GM23338 (cell line): ENCODE measurements around the gene CD68. TPM values are rescaled to one million over a fixed set of nuclear protein-coding genes. Genes with fewer than 3 reads are reported as not detected.
A peak's percentile ranks its signal among the peaks of the same experiment; 100 is the strongest.

Source experiments
- ATAC-seq: fragments of 200-7000 bp; cut with Tn5 transposase; 3 replicates; pipeline ENCODE4 v1.9.1; 2020
- DNase-seq: peaks from one replicate; pipeline ENCODE4 v3.0.0-alpha.2; 2015; ENCODE audit warnings: low spot score
- H2AFZ ChIP-seq: fragments of 200-600 bp; sonication (generic); 2 replicates; pipeline ENCODE4 v1.8.0; 2016; ENCODE audit warnings: antibody characterized with exemption, mild to moderate bottlenecking, moderate library complexity
- H3F3A ChIP-seq: fragments of 200-600 bp; sonication (generic); replicated peaks from 2 replicates; pipeline ENCODE4 v1.8.0; 2017; ENCODE audit warnings: antibody characterized with exemption, mixed run types, low read depth
- H3K27ac ChIP-seq: fragments of 200-600 bp; sonication (generic); 2 replicates; pipeline ENCODE4 v1.6.1; 2016; ENCODE audit warnings: low read depth
- H3K27me3 ChIP-seq: fragments of 200-600 bp; sonication (generic); 2 replicates; pipeline ENCODE4 v1.8.0; 2016; ENCODE audit warnings: mild to moderate bottlenecking, mixed run types, moderate library complexity; ENCODE audit not compliant: insufficient read depth
- H3K36me3 ChIP-seq: fragments of 200-600 bp; sonication (generic); 2 replicates; pipeline ENCODE4 v1.8.0; 2016; ENCODE audit warnings: mild to moderate bottlenecking; ENCODE audit not compliant: insufficient read depth
- H3K4me1 ChIP-seq: fragments of 200-600 bp; sonication (generic); 2 replicates; pipeline ENCODE4 v1.8.0; 2016; ENCODE audit warnings: mild to moderate bottlenecking, moderate library complexity; ENCODE audit not compliant: insufficient read depth
- H3K4me2 ChIP-seq: fragments of 200-600 bp; sonication (generic); 2 replicates; pipeline ENCODE4 v1.7.1; 2017; ENCODE audit warnings: mixed run types
- H3K4me3 ChIP-seq: fragments of 200-600 bp; sonication (generic); 2 replicates; pipeline ENCODE4 v1.6.1; 2016; ENCODE audit warnings: mixed run types
- H3K79me2 ChIP-seq: fragments of 200-600 bp; sonication (generic); replicated peaks from 2 replicates; pipeline ENCODE4 v1.8.0; 2017; ENCODE audit warnings: mild to moderate bottlenecking; ENCODE audit not compliant: insufficient read depth
- H3K9me2 ChIP-seq: fragments of 200-600 bp; sonication (generic); 2 replicates; pipeline ENCODE4 v1.8.0; 2017; ENCODE audit not compliant: insufficient read depth
- H4K20me1 ChIP-seq: fragments of 200-600 bp; sonication (generic); replicated peaks from 2 replicates; pipeline ENCODE4 v1.8.0; 2017; ENCODE audit warnings: mild to moderate bottlenecking; ENCODE audit not compliant: insufficient read depth
- H3K27ac Mint-ChIP-seq: 2 replicates; pipeline ENCODE4 v1.8.0; 2020; ENCODE audit warnings: inconsistent platforms, mild to moderate bottlenecking, moderate library complexity, mixed read lengths
- H3K27me3 Mint-ChIP-seq: 3 replicates; pipeline ENCODE4 v1.8.0; 2022; ENCODE audit warnings: low read depth, mild to moderate bottlenecking, moderate library complexity, mixed read lengths, inconsistent platforms; ENCODE audit not compliant: insufficient read depth, poor library complexity
- H3K36me3 Mint-ChIP-seq: 3 replicates; pipeline ENCODE4 v1.8.0; 2021; ENCODE audit warnings: low read depth, mild to moderate bottlenecking, inconsistent platforms, moderate library complexity, mixed read lengths
- H3K4me1 Mint-ChIP-seq: 3 replicates; pipeline ENCODE4 v1.8.0; 2020; ENCODE audit warnings: mild to moderate bottlenecking, inconsistent platforms, mixed read lengths
- H3K4me3 Mint-ChIP-seq: 3 replicates; pipeline ENCODE4 v1.8.0; 2021; ENCODE audit warnings: moderate library complexity, mild to moderate bottlenecking, inconsistent platforms, mixed read lengths
- H3K9me3 Mint-ChIP-seq: 3 replicates; pipeline ENCODE4 v1.8.0; 2020; ENCODE audit warnings: moderate library complexity, mild to moderate bottlenecking, inconsistent platforms, mixed read lengths
- CREB1 ChIP-seq: fragments of 250-450 bp; sonication (Bioruptor Pico); IDR thresholded peaks from 2 replicates; pipeline ENCODE4 v1.5.0; 2020; ENCODE audit warnings: low read depth, mild to moderate bottlenecking, moderate library complexity
- CTCF ChIP-seq, 2 experiments: fragments of 200-600 bp in 1 of 2; sonication (generic) in 1 of 2; conservative IDR thresholded peaks; 2 replicates each; pipeline versions ENCODE4 v1.5.1 to v1.6.1; 2016 to 2017; ENCODE audit warnings: antibody characterized with exemption in 2 of 2, low read depth in 2 of 2, mild to moderate bottlenecking in 2 of 2, moderate library complexity in 1 of 2
- ETS1 ChIP-seq: IDR thresholded peaks from 2 replicates; pipeline ENCODE4 v1.6.1; 2016; ENCODE audit warnings: antibody characterized with exemption
- EZH2 ChIP-seq: fragments of 200-600 bp; sonication (generic); IDR thresholded peaks from one replicate; pipeline ENCODE4 v1.8.0; 2017; ENCODE audit warnings: antibody characterized with exemption, mild to moderate bottlenecking, low read depth; ENCODE audit not compliant: unreplicated experiment
- NANOG ChIP-seq: IDR thresholded peaks from 2 replicates; pipeline ENCODE4 v1.6.1; 2016; ENCODE audit warnings: antibody characterized with exemption, borderline replicate concordance
- POLR2AphosphoS5 ChIP-seq: IDR thresholded peaks from 2 replicates; pipeline ENCODE4 v1.6.1; 2016; ENCODE audit warnings: antibody characterized with exemption, low read depth
- REST ChIP-seq: IDR thresholded peaks from one replicate; pipeline ENCODE4 v1.6.1; 2018; ENCODE audit warnings: antibody characterized with exemption; ENCODE audit not compliant: unreplicated experiment
- STAT1 ChIP-seq: IDR thresholded peaks from one replicate; pipeline ENCODE4 v1.6.1; 2016; ENCODE audit warnings: antibody characterized with exemption; ENCODE audit not compliant: unreplicated experiment
- ZNF114 ChIP-seq: fragments of 250-450 bp; sonication (Bioruptor Pico); IDR thresholded peaks from 2 replicates; pipeline ENCODE4 v1.5.0; 2020; ENCODE audit warnings: mild to moderate bottlenecking, moderate library complexity
- ZNF331 ChIP-seq: fragments of 250-450 bp; sonication (Bioruptor Pico); IDR thresholded peaks from 2 replicates; pipeline ENCODE4 v1.5.0; 2020; ENCODE audit warnings: low read depth, mild to moderate bottlenecking, moderate library complexity
- ZNF462 ChIP-seq: fragments of 250-450 bp; sonication (Bioruptor Pico); IDR thresholded peaks from 2 replicates; pipeline ENCODE4 v1.5.0; 2020; ENCODE audit warnings: mild to moderate bottlenecking, moderate library complexity
- polyA plus RNA-seq: library from polyadenylated mRNA; unstranded; fragments of >200 nt; fragmentation: Nextera tagmentation; extraction: Ambion mirVana; gene quantifications from 2 replicates; pipeline ENCODE4 v1.2.1, GENCODE V29; 2016
- total RNA-seq: library from RNA; depleted of rRNA; stranded (reverse); fragments of >200 nt; shearing (Covaris generic); gene quantifications from 2 replicates; pipeline ENCODE4 v1.2.3, GENCODE V29; 2014

The CD68 gene
- total and polyA plus RNA-seq, 2 experiments from 2014 or later = not detected

GRCh38 chr17:7615265-7615747, 35.9 kb downstream of the CD68 start (continued):
- TF ChIP-seq REST (no peak), ETS1 (no peak), ZNF331 (CRISPR knock-in tag) (no peak), CREB1 (no peak), CTCF (conservative IDR thresholded peaks at IDR 0.05; ENCODE audit: low read depth in 2 of 2) (no peak), POLR2AphosphoS5 (no peak; the same call in none of the 2 replicates), EZH2 (no peak), NANOG (no peak), ZNF114 (CRISPR knock-in tag) (no peak)

- no peaks in the 10 kb centered on the region; the same call in 1 of the 2 replicates for H3K27me3 ChIP-seq
- Mint-ChIP-seq H3K4me3 (no peak overlapping the region), H3K27ac (no peak overlapping the region)
Measured at GRCh38 chr17:7618608-7619007, 39.2 kb downstream of the CD68 start.

More at GRCh38 chr17:7618608-7619007, 39.2 kb downstream of the CD68 start:
- ATAC-seq (no peak), DNase-seq (no peak)
- peaks cover 6% of the 10 kb centered on the region for H3K79me2 ChIP-seq
- H3K36me3 Mint-ChIP-seq = no peaks in the 10 kb centered on the region
- H3K27me3 Mint-ChIP-seq = peaks cover 8% of the 10 kb centered on the region
- H3K4me3 ChIP-seq = no peak overlapping the region
- H2AFZ ChIP-seq = peak overlapping the region; percentile 24; the same call in 1 of the 2 replicates
- peaks cover 2% of the 10 kb centered on the region; the same call in 2 of the 3 replicates for H3K4me1 Mint-ChIP-seq
- peaks cover 8% of the 10 kb centered on the region for H3K4me1 ChIP-seq
- no peaks in the 10 kb centered on the region for H3K36me3 ChIP-seq
- no peaks in the 10 kb centered on the region for H4K20me1 ChIP-seq
- no peak overlapping the region for H3K27ac ChIP-seq
- no peak overlapping the region for H3K4me2 ChIP-seq
- H3K9me2 ChIP-seq = no peaks in the 10 kb centered on the region
- H3K9me3 Mint-ChIP-seq = no peaks in the 10 kb centered on the region; the same call in 2 of the 3 replicates
- TF ChIP-seq POLR2AphosphoS5 = no peak
- TF ChIP-seq STAT1 = no peak
- no peak for TF ChIP-seq ZNF331 (CRISPR knock-in tag)
- no peak for TF ChIP-seq NANOG
- no peak for TF ChIP-seq ZNF462 (CRISPR knock-in tag)
- peaks cover 10% of the 10 kb centered on the region; the same call in 1 of the 2 replicates for H3F3A ChIP-seq
